Hepatic stellate cell (primary cell): ENCODE results near the gene ZMAT5.

Source experiments
- DNase-seq: peaks from one replicate; pipeline ENCODE4 v3.0.0; 2011; ENCODE audit warnings: low spot score

ZMAT5 gene

DNA sequence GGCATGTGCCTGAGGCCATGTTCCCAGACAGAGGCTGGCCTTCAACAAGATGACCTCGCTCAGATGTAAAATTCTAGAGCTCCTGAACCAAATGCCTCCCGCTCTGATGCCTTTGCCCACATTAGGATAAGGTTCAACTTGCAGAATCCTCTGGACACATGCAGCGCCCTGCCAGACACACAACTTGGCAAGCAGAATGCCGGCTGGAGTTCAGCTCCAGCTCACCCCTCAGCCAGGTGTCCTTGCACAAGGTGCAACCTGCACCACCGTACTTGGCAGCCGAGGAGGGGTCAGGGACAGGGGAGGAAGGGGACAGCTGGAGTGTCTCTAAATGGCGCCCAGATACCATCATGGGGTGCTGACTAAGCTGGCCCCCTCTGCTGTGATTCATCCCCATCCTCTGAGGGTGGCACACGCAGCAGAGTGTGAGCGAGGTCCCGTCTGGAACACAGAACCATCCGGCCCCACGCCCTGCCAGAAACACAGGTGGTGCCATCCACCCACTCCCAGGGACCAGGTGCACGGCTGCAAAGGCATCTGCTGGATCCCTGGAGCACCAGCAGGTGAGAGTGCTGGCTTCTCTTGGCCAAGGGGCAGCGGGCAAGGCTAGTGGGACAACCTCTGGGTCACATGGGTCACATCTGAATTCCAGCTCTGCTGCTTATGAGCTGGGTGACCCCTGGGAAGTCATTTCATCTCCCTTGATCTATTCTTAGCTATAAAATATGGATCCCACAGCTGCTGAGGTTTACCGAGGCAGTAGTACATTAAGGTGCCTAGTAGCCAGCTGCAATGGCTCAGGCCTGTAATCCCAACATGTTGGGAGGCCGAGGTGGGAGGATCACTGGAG, 12.8 kb downstream of the ZMAT5 start:
- no peak for DNase-seq

DNA sequence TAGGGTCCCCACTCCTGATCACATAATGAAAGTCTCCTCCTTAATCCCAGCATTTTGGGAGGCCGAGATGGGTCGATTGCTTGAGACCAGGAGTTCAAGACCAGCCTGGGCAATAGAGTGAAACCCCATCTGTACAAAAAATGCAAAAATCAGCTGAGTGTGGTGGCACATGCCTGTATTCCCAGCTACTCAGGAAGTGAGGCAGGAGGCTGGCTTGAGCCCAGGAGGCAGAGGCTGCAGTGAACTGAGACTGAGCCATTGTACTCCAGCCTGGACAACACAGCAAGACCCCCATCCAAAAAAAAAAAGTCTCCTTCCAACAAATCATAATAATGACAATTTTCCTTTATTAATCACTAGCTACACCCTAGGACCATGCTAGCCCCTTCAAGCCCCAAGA, 15.1 kb downstream of the ZMAT5 start:
- DNase-seq: no peak

- DNase-seq: no peak
These were observed 16.0 kb downstream of the ZMAT5 start for GRCh38 chr22:29750559-29751538.

DNA sequence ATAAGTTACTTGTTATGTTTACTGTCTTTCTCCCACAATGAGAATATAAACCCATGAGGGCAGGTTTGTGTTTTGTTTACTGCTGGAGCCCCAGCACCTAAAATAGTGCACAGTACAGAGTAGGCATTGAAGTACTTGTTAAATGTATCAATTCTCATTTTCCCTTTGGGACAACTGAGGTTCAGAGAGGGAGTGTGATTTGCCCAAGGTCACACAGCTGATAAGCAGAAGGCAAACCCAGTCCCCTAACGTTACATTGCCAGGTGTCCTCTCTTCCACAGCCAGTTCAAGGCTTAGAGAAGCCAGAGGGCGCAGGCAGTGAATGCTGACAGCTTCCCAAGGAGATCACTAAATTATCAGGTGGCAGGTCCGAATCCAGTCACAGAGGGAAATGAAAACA, 16.8 kb downstream of the ZMAT5 start:
- DNase-seq: no peak

DNA sequence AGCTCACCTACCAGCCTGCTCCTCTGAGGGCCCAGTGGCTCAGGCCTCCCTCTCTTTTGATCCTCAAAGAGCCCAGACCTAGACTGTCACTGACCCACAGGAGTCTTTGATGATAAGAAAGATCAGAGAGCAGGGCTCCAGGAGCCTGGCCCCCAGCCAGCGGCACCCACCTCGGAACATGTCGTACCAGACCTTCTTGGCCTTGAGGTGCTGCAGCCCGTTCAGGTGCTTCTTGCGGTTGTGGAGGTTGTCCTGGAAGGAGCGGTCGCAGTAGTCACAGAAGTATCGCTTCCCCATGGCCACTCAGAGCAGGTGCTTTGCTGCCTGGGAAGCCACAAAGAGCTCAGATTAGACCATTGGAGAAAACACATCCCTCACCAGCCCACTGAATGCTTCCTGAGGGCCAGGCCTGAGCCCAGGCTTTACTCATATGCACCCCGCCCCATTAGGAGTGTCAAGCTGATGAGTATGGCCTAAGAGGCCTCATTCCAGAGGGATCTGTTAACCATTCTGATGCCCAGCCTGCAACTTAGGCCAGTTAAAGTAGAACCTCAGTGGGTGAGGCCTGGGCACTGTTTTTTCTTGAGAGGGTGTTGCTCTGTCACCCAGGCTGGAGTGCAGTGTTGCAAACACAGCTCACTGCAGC, 18.4 kb downstream of the ZMAT5 start:
- no peak for DNase-seq

GRCh38 chr22:29747832-29748231, 19.0 kb downstream of the ZMAT5 start:
- DNase-seq: no peak

GRCh38 chr22:29744902-29745301, 21.9 kb downstream of the ZMAT5 start:
- no peak for DNase-seq

DNA sequence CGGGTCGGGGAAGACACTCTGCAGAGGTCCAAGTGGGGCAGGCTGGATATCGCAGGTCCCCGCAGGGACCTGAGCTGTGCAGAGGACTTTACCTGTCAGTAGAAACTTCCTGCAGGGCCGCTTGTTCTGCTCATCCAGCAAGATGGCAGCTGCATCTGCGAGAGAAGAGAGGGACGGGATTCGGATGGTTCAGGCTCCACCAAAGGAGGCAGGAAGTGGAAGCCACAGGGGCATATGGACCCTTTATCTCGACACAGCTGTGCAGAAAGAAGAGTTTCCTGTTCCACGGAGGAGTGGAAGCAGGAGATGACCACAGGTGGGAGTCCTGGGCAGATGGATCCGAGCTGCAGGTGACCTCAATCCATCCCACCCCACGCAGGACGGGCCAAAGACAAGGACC, 24.5 kb downstream of the ZMAT5 start:
- no peak for DNase-seq

DNA sequence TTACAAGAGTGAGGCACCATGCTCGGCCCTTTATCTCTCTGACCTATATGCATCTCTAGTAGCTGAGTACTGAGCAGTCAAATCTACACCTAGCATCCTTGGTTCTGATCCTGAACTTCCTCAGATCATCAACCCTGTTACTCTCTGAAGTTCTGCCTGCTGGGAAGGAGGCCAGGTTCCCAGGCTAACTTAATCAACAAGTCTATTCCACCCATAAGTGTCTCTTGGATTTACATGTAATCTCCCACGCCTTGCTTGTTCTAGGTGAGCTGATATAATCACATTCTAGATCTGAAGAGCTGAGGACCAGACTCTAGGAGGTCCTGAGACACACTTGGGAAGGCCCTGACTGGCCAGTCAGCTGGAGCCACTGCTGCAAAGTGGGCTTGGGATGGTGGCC, 24.9 kb downstream of the ZMAT5 start:
- DNase-seq: no peak

- no peak for DNase-seq
These were observed 26.6 kb downstream of the ZMAT5 start for GRCh38 chr22:29740216-29740615.

DNA sequence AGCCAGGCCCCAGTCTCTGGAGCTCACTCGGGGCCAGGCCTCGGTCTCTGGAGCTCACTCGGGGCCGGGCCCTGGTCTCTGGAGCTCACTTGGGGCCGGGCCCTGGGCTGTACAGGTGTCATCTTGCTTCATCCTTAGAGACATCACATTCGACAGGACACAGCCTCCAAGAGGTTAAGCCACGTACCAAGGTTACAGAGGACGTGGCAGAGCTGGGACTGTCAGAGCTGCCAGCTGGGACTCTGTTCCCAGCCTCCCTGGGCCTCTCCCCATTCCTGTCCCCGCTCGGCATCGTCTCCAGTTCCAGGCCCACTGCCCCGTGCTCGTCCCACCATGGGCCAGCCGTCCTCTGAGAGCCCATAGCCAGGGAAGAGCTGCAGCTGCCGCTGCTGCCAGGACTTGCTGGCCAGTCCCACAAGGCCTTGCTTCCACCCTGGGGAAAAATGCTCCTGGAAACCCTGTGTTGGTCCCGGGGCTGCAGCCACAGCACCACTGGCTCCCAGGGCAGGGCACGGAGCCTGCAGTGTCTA, 27.4 kb downstream of the ZMAT5 start:
- no peak for DNase-seq

GRCh38 chr22:29738118-29738815, 28.5 kb downstream of the ZMAT5 start:
- DNase-seq: no peak

DNA sequence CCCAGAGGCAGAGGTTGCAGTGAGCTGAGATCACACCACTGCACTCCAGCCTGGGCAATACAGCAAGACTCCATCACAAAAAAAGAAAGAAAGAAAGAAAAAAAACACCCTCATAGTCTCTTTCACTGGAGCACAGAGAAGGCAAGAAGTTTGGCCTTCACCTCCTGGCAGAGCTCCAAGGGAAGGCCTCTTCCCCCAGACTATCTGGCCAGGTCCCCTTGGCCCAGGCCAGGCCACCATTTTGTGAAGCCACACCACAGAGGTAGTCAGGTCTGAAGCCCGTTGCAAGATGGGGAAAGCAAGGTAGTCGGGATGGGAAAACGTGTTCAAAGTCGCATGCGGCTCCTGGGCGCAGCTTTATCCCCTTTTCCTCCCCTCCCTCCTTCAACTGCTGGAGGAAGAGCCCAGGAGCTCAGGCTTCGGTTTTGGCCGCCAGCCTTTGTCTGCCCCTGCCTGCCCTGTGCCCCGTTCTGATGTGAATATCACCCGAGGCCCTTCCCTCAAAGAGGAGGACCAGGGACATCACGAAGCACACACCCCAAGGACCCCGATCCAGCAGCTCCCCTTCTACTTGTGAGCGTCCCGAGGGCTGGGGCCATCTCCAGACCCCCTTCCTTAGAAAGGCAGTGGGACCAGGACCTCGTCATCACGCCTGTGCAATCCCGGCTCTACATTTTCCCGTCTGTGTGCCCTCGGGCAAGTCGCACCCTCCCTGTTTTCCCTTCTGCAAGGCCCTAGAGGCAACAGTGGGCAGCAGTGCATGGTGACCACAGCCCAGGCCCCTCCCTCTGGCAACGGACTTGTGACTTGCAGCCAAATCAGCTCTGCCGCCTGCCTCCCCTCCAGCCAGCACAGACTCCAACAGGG, 29.3 kb downstream of the ZMAT5 start:
- DNase-seq: no peak

- no peak for DNase-seq
These were observed 31.4 kb downstream of the ZMAT5 start for GRCh38 chr22:29735416-29735815.

DNA sequence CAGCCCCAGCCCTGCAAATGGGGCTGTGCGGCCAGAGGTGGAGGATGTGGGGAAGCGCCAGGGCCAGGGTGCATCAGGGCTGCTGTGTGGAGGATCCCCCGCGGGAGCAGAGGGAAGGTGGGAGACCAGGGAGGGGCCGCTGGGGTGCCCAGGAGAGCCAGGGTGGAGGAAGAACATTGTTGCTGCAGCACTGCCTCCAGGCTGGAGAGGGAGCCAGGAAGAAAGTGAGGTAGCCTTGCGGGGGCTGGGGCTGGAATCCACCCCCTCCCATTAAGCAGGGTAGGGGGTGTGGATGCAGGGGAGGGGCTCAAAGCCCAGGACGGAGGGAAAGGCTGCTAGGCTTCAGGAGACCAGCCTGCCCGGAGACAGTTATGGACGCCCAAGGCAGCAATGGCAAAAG, 32.0 kb downstream of the ZMAT5 start:
- DNase-seq: no peak

GRCh38 chr22:29734406-29734805, 32.4 kb downstream of the ZMAT5 start:
- no peak for DNase-seq

GRCh38 chr22:29733362-29734201, 33.2 kb downstream of the ZMAT5 start:
- DNase-seq: no peak

GRCh38 chr22:29732883-29733282, 33.9 kb downstream of the ZMAT5 start:
- DNase-seq: no peak

DNA sequence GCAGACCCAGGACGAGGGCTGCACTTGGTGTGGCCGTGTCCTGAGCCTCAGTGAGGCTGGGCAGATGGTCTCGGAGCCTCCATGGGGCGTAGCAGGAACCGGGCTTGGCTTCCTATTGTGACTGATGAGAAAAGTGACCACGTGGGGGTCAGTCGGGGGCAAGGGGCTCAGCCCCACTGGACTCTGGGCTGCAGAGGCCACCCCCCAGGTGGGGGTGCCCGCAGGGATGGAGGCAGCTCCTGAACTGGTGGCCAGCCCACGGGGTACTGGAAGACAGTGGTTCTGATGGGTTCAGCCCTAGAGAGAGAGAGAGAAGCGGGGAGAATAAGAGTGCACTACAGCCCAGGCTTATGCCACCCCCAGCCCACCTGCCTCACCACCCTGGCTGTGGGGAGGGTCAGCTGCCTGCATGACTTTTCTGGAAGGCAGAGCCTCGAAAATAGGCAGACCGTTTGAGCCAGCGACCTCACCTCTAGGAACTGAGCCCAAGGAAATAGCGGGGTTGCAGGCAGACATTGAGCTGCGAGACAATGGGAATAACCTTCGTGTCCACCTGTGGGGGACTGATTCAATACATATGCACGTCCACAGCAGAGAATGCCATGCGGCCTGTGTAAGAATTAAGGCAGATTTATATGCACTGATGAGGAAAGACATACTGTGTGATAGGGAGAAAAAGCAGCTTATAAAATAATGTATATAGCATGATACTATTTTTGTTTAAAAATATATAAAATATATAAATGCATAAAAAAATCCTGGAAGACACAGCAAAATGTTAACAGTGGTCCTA, 35.6 kb downstream of the ZMAT5 start:
- DNase-seq: no peak
